COR-L47 (cell line): Measurements from ENCODE around the gene AP3S1.
A peak's percentile ranks its signal among the peaks of the same experiment; 100 is the strongest.
"Not testable (repeated sequence)": the region's sequence is repeated elsewhere in the genome, so short reads cannot be mapped to it uniquely, and the experiment has no call there.

Experiments used
- DNase-seq: peaks from one replicate; lab custom pipeline; 2025; lab: John Stamatoyannopoulos, UW

Gene AP3S1

GRCh38 chr5:115841382-115842088 is at the start of gene AP3S1, which contains the start of gene ATG12:
TSS of gene AP3S1 (plus strand) at chr5:115841935. CDS start at chr5:115842038, 103 bp downstream.
TSS of gene ATG12 (minus strand) at chr5:115841565. CDS start at chr5:115841552, 13 bp downstream.
- DNase-seq = peak; percentile 90

- DNase-seq = no peak
Measured at GRCh38 chr5:115795700-115796099, 46.0 kb upstream of the AP3S1 start.

GRCh38 chr5:115796656-115797055 is 45.1 kb upstream of the AP3S1 start:
- DNase-seq = no peak

DNA sequence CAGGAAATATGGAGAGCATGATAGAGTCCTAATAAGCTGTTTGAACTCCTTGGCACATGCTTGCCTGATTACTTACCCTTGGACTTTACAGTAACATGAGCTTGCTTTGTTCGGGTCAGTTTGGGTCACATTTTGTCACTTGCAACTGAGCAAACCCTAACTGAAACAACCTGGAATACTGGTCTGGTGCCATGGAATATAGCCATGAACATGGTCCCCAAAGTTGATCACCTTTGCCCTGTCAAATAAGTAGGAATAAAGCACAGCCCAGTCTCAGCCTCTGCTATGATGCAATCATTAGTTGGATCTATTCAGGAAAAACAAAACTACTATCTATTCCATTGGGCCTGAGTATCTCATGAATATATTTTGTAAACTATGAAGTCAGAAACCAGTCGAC is 43.5 kb upstream of the AP3S1 start:
- DNase-seq = no peak

- DNase-seq = no peak
Measured at GRCh38 chr5:115800108-115800507, 41.6 kb upstream of the AP3S1 start.

DNA sequence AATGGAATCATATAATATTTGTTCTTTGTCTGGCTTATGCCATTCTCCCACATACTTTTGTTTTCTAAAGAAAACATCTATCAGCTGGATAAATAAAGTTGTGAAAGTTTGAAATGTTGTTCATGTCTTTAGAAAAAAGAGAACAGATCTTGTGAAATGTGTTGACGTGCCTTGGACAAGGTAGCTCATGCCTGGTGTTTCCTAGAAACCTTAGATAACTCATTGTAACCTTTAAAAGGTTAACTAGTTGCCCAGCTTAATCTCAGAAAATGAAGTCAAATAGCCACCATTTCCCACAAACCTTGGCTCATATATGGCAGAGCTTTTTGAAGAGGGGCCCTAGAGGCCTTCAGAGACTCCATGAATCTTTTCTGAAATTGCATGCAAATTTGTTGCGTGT is 40.6 kb upstream of the AP3S1 start:
- DNase-seq = no peak

- DNase-seq = no peak
Measured at GRCh38 chr5:115801984-115802383, 39.8 kb upstream of the AP3S1 start.

- DNase-seq = no peak
Measured at GRCh38 chr5:115806986-115807653, 34.6 kb upstream of the AP3S1 start.

- DNase-seq = no peak
Measured at GRCh38 chr5:115807654-115808052, 34.1 kb upstream of the AP3S1 start.

DNA sequence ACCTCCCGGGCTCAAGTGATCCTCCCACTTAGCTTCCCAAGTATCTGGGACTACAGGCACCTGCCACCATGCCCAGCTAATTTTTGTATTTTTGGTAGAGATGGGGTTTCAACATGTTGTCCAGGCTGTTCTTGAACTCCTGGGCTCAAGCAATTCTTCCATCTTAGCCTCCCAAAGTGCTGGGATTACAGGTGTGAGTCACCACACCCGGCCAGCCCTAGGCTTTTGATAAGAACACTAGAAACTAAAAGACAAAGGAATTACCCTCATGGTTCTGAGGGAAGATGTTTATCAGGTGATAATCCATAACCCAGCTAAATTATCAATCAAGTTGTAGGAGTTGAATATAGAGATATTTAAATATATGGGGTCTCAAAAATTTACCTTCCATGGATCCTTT is 33.7 kb upstream of the AP3S1 start:
- DNase-seq = not testable (repeated sequence)

DNA sequence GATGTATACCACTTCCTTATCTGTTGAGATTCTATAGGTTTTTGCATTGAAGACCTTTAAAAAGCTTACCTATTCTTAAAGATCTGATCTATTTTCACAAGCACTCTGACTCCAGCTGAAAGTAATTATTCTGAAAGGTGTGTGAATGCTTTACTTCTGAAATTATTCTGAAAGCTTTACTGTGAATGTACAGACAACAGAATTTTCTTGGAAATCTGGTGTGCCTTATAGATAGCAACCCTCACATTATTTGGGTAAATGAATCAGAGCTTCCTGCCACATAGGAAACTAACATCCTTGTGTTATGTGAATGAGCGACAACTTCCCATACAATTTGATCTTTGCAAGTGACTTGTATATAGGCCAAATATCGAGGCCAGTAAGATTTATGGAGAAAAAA is 31.8 kb upstream of the AP3S1 start:
- DNase-seq = no peak

DNA sequence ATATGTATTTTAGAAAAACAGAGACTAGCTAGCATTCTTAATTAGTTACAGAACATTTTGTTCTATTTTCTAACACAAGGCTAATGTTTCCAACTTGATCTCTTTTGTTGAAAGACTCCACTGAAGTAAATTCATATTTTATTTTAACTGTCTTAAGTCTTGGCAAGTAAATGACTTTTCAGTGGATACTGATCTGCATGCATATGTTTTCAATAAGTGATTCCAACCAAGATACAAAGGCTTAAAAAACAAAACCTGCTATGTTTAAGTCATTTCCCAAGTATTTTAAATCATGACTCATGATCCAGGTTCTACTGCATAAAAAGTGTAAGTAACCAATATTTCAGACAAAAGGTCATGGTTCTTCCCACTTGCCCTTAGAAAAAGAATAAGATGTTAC is 31.0 kb upstream of the AP3S1 start:
- no peak for DNase-seq

GRCh38 chr5:115811406-115811805 is 30.3 kb upstream of the AP3S1 start:
- no peak for DNase-seq

GRCh38 chr5:115812372-115812771 is 29.4 kb upstream of the AP3S1 start:
- DNase-seq = no peak

- no peak for DNase-seq
Measured at GRCh38 chr5:115813719-115814118, 28.0 kb upstream of the AP3S1 start.

DNA sequence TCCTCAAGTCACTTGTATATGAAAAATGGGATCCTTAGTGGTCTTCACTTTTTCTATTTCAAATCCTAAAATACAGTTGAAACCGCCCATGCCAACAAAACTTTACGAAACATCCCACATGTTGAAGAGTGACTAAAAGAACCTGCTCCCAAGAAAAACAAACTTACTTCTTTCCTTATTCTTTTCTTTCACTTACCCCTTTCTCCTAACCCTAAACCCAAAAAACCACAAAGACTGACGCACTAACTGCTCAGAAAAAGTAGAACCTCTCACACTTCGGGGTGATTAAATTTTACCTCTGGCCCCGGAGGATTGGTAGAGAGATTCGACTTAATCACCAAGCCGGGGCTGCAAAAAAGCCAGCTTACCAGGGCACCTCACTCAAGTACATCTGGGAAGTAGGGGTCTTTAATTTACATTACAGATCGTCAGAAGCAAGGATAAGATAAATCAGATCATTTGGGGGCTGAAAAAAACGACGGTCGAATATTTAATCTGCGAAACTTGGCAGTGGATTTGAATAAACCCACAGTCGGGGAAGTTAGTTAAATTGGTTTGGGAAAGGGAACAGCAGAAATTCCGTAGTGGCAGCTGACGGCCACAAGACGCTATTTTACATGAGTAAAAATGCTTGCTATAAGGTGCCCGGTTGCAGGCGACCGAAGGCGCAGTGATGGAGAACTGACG is 26.6 kb upstream of the AP3S1 start:
- DNase-seq = no peak

- no peak for DNase-seq
Measured at GRCh38 chr5:115815693-115816225, 26.0 kb upstream of the AP3S1 start.

- DNase-seq = no peak
Measured at GRCh38 chr5:115816226-115817081, 25.3 kb upstream of the AP3S1 start, which contains the start of gene CDO1. TSS of gene CDO1 (minus strand) at chr5:115816659. CDS start at chr5:115816397, 262 bp downstream.

GRCh38 chr5:115817386-115817785 is 24.3 kb upstream of the AP3S1 start:
- DNase-seq = no peak

DNA sequence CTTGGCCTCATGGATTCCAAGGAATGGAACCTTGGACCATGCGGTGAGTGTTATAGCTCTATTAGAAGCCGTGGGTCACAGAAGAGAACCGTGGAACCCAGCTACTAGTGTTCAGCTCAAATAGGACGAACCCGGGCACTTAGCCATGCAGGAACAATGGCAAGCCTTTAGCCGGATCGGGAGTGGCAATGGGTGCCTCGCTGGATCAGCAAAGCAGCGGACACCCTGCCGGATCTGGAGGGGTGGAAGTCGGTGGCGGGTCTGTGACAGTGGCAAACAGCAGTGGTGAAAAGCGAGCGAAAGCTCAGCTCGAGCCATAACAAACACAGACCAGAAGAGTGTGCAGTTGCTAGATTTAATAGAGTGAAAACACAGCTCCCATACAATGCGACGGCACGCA is 22.9 kb upstream of the AP3S1 start:
- no peak for DNase-seq

GRCh38 chr5:115820846-115821245 is 20.9 kb upstream of the AP3S1 start:
- DNase-seq = no peak

DNA sequence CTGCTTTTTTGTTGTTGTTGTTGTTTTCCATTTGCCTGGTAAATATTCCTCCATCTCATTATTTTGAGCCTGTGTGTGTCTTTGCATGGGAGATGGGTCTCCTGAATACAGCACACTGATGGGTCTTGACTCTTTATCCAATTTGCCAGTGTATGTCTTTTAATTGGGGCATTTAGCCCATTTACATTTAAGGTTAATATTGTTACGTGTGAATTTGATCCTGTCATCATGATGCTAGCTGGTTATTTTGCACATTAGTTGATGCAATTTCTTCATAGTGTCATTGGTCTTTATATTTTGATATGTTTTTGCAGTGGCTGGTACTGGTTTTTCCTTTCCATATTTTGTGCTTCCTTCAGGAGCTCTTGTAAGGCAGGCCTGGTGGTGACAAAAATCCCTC is 16.8 kb upstream of the AP3S1 start:
- DNase-seq = not testable (repeated sequence)
